HG03039 (cell line): Measurements from ENCODE around the gene OSBP2.
"Not testable (repeated sequence)": the region's sequence is repeated elsewhere in the genome, so short reads cannot be mapped to it uniquely, and the experiment has no call there.

ENCODE experiments used
- ATAC-seq: cut with Tn5 transposase; IDR thresholded peaks from one replicate; pipeline ENCODE4 v1.9.1; 2021; ENCODE audit warnings: mild to moderate bottlenecking, moderate library complexity; ENCODE audit not compliant: unreplicated experiment

OSBP2 gene

GRCh38 chr22:30718491-30718890 is 23.8 kb downstream of the OSBP2 start:
- no peak for ATAC-seq

- no peak for ATAC-seq
These were observed 24.3 kb downstream of the OSBP2 start for GRCh38 chr22:30718938-30719337.

GRCh38 chr22:30720263-30720837 is 25.7 kb downstream of the OSBP2 start:
- no peak for ATAC-seq

GRCh38 chr22:30721741-30722140 is 27.1 kb downstream of the OSBP2 start:
- ATAC-seq = no peak

GRCh38 chr22:30728826-30729225 is 34.2 kb downstream of the OSBP2 start:
- ATAC-seq = no peak

GRCh38 chr22:30731658-30732057 is 37.0 kb downstream of the OSBP2 start:
- ATAC-seq = no peak

GRCh38 chr22:30732426-30732825 is 37.8 kb downstream of the OSBP2 start:
- ATAC-seq = no peak

- ATAC-seq = no peak
These were observed 38.5 kb downstream of the OSBP2 start for GRCh38 chr22:30733181-30733631.

GRCh38 chr22:30740007-30740406 is 45.3 kb downstream of the OSBP2 start:
- not testable (repeated sequence) for ATAC-seq

- not testable (repeated sequence) for ATAC-seq
These were observed 45.8 kb downstream of the OSBP2 start for GRCh38 chr22:30740511-30740910.

GRCh38 chr22:30742291-30743256 is 47.9 kb downstream of the OSBP2 start:
- no peak for ATAC-seq

- no peak for ATAC-seq
These were observed 48.8 kb downstream of the OSBP2 start for GRCh38 chr22:30743257-30744020.

GRCh38 chr22:30744224-30744623 is 49.5 kb downstream of the OSBP2 start:
- no peak for ATAC-seq

- ATAC-seq = no peak
These were observed 52.8 kb downstream of the OSBP2 start for GRCh38 chr22:30747493-30747892.

- ATAC-seq = no peak
These were observed 54.6 kb downstream of the OSBP2 start for GRCh38 chr22:30749272-30749671.

- ATAC-seq = no peak
These were observed 55.2 kb downstream of the OSBP2 start for GRCh38 chr22:30749849-30750248.

- no peak for ATAC-seq
These were observed 56.9 kb downstream of the OSBP2 start for GRCh38 chr22:30751529-30751928.

- ATAC-seq = no peak
These were observed 58.1 kb downstream of the OSBP2 start for GRCh38 chr22:30752771-30753170.

- no peak for ATAC-seq
These were observed 59.0 kb downstream of the OSBP2 start for GRCh38 chr22:30753701-30754100.

- no peak for ATAC-seq
These were observed 59.8 kb downstream of the OSBP2 start for GRCh38 chr22:30754521-30754920.

- no peak for ATAC-seq
These were observed 60.5 kb downstream of the OSBP2 start for GRCh38 chr22:30754971-30755758.
